ENCODE results near the gene MALAT1. TPM values are rescaled to one million over a fixed set of nuclear protein-coding genes. Genes with fewer than 3 reads are reported as not detected.
A peak's percentile ranks its signal among the peaks of the same experiment; 100 is the strongest.

MALAT1 gene
- total and polyA plus RNA-seq, 2 donors, result 682 to 3,158 TPM

DNA sequence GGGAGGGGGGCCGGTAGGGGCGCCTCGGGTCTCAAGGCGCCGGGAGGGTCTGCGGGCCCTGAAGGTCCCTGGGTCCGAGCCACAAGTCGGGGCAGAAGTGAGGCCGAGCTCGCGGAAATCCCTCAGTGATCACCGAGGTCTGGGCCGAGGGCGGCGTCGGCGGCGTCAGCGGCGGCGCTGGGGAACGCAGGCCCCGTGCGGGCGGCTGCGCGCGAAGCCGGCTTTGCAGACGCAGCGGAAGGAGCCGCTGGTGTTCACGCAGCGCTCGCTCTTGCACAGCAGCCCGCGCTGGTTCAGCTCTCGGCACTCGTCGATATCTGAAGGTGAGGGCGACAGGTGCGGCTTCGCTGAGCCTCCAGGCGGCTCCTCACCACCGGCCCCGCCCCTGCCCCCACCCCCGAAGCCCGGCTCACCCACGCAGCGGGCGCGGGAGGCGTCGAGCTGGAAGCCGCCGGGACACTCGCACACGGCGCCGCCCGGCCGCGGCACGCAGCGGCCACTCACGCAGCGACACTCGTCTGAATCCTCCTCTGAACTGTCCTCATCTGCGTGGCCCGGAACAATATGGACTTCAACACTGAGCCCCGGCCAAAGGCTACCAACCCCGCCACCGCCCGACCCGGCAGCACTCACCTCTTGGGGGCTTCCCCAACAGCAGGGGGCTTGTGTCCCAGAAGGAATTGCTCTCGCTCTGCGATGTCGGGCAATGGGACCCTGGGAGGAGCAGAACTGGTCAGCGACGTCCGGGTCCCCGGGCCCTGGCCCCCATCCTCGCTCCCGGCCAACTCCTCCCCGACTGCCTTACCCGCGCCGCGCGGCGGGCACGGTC lies 40.3 kb downstream of the MALAT1 start:
- Histone ChIP-seq H3K4me1 (ENCODE audit: control insufficient read depth in 2 of 2, insufficient read depth in 2 of 2, low read length in 2 of 2) (peaks cover 9 to 27% of the 10 kb centered on the region in 2 donors), H3K27me3 (ENCODE audit: control insufficient read depth in 2 of 2, insufficient read depth in 1 of 2, low read length in 1 of 2) (peaks cover 0 to 3% of the 10 kb centered on the region in 2 donors), H3K27ac (ENCODE audit: low read depth in 1 of 2, low read length in 1 of 2) (peak overlapping the region in 1 of 2 donors; percentile 77), H3K4me3 (ENCODE audit: low read length in 2 of 2) (no peak overlapping the region), H3K36me3 (ENCODE audit: control insufficient read depth in 2 of 2, insufficient read depth in 2 of 2, low read length in 1 of 2) (peaks cover 36 to 48% of the 10 kb centered on the region in 2 donors), H3K9me3 (ENCODE audit: control insufficient read depth in 2 of 2, insufficient read depth in 1 of 2, low read length in 1 of 2) (no peaks in the 10 kb centered on the region)
- WGBS, result 96% methylated on average over 92 of the region's 92 CpGs
- no peak for DNase-seq (ENCODE audit: low read depth in 6 of 9, low spot score in 9 of 9)

DNA sequence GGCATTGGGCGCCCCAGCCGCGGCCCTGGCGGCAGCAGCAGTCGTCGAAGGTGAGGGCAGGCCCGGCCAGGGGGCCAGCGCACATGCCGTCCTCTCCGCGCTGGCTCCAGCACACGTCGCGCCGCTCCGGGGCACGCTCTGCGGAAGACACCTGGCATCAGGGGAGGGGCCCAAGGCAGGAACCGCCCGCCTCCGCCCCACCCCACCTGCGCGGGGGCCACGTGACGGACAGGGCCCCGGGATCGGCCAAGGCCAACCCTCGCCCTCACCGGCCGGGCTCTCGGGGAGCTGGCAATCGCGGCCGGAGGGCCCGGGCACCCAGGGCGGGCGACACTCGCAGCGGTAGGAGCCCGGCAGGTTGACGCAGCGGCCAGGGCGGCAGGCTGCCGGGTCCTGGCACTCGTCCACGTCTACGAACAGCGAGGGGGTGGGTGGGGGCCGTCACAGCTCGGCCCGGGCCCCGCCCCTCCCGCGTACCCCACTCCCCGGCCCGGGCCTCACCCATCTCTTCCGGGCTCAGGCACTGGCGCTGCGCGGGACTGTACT lies 41.0 kb downstream of the MALAT1 start:
- no peak for DNase-seq (ENCODE audit: low read depth in 6 of 9, low spot score in 9 of 9)
- peak overlapping the region; percentile 77 to 90 for H3K27ac ChIP-seq (ENCODE audit: low read depth in 1 of 2, low read length in 1 of 2)
- H3K4me1 ChIP-seq (ENCODE audit: control insufficient read depth in 2 of 2, insufficient read depth in 2 of 2, low read length in 2 of 2), result peaks cover 9 to 27% of the 10 kb centered on the region in 2 donors
- whole genome bisulfite sequencing, result 29% methylated on average over 60 of the region's 60 CpGs
- peaks cover 0 to 3% of the 10 kb centered on the region in 2 donors for H3K27me3 ChIP-seq (ENCODE audit: control insufficient read depth in 2 of 2, insufficient read depth in 1 of 2, low read length in 1 of 2)
- H3K36me3 ChIP-seq (ENCODE audit: control insufficient read depth in 2 of 2, insufficient read depth in 2 of 2, low read length in 1 of 2), result peaks cover 36 to 48% of the 10 kb centered on the region in 2 donors
- peak overlapping the region; percentile 59 to 64 for H3K4me3 ChIP-seq (ENCODE audit: low read length in 2 of 2)
- H3K9me3 ChIP-seq (ENCODE audit: control insufficient read depth in 2 of 2, insufficient read depth in 1 of 2, low read length in 1 of 2), result no peaks in the 10 kb centered on the region

GRCh38 chr11:65540290-65541092 lies 41.6 kb downstream of the MALAT1 start:
- H3K9me3 ChIP-seq (ENCODE audit: control insufficient read depth in 2 of 2, insufficient read depth in 1 of 2, low read length in 1 of 2), result no peaks in the 10 kb centered on the region
- H3K36me3 ChIP-seq (ENCODE audit: control insufficient read depth in 2 of 2, insufficient read depth in 2 of 2, low read length in 1 of 2), result peaks cover 31 to 42% of the 10 kb centered on the region in 2 donors
- DNase-seq (ENCODE audit: low read depth in 6 of 9, low spot score in 9 of 9), result peak in 7 of 9 donors; percentile 73 to 92 (median 79)
- H3K4me3 ChIP-seq (ENCODE audit: low read length in 2 of 2), result peak overlapping the region; percentile 59 to 64
- H3K27ac ChIP-seq (ENCODE audit: low read depth in 1 of 2, low read length in 1 of 2), result peak overlapping the region; percentile 77 to 90
- peaks cover 14 to 32% of the 10 kb centered on the region in 2 donors for H3K4me1 ChIP-seq (ENCODE audit: control insufficient read depth in 2 of 2, insufficient read depth in 2 of 2, low read length in 2 of 2)
- under 1% methylated on average over 78 of the region's 78 CpGs for WGBS
- peaks cover 0 to 3% of the 10 kb centered on the region in 2 donors for H3K27me3 ChIP-seq (ENCODE audit: control insufficient read depth in 2 of 2, insufficient read depth in 1 of 2, low read length in 1 of 2)

- Histone ChIP-seq H3K27ac (ENCODE audit: low read depth in 1 of 2, low read length in 1 of 2) (peak overlapping the region; percentile 77 to 83), H3K4me1 (ENCODE audit: control insufficient read depth in 2 of 2, insufficient read depth in 2 of 2, low read length in 2 of 2) (peaks cover 18 to 41% of the 10 kb centered on the region in 2 donors), H3K4me3 (ENCODE audit: low read length in 2 of 2) (peak overlapping the region; percentile 59 to 64), H3K9me3 (ENCODE audit: control insufficient read depth in 2 of 2, insufficient read depth in 1 of 2, low read length in 1 of 2) (no peaks in the 10 kb centered on the region), H3K36me3 (ENCODE audit: control insufficient read depth in 2 of 2, insufficient read depth in 2 of 2, low read length in 1 of 2) (peaks cover 24 to 35% of the 10 kb centered on the region in 2 donors), H3K27me3 (ENCODE audit: control insufficient read depth in 2 of 2, insufficient read depth in 1 of 2, low read length in 1 of 2) (peaks cover 0 to 3% of the 10 kb centered on the region in 2 donors)
- no peak for DNase-seq (ENCODE audit: low read depth in 6 of 9, low spot score in 9 of 9)
- WGBS, result 50% methylated on average over 18 of the region's 18 CpGs
Measured at GRCh38 chr11:65541093-65541982, 42.5 kb downstream of the MALAT1 start.

DNA sequence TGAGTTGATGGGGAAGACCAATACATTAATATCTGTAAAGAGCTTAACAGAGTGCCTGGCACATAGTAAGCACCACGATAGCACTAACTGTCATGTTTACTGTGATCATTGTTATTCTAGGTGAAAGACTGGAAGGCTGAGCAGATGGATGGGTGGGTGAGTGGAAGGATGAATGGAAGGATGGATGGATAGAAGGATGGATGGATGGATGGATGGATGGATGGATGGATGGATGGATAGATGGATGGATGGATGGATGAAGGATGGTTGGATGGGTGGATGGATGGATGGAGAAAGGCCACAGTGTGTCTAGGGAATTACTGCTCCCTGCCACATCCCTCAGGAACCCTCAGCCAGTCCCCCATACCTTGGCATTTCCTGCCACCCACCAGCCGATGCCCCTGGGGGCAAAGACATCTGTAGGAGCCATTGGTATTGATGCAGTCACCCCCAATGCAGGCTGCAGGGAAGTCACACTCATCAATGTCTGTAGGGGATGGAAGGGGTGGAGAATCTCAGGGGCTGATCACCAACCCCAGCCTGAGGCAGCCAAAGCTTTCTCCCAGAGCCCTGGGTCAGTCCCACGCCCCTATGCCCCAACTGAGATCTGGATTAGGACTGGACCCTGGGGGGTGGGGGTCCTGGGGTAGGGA lies 44.0 kb downstream of the MALAT1 start:
- no peak overlapping the region for H3K27ac ChIP-seq (ENCODE audit: low read depth in 1 of 2, low read length in 1 of 2)
- H3K4me3 ChIP-seq (ENCODE audit: low read length in 2 of 2), result no peak overlapping the region
- H3K4me1 ChIP-seq (ENCODE audit: control insufficient read depth in 2 of 2, insufficient read depth in 2 of 2, low read length in 2 of 2), result peaks cover 28 to 55% of the 10 kb centered on the region in 2 donors
- peaks cover 11 to 20% of the 10 kb centered on the region in 2 donors for H3K36me3 ChIP-seq (ENCODE audit: control insufficient read depth in 2 of 2, insufficient read depth in 2 of 2, low read length in 1 of 2)
- H3K27me3 ChIP-seq (ENCODE audit: control insufficient read depth in 2 of 2, insufficient read depth in 1 of 2, low read length in 1 of 2), result peaks cover 0 to 3% of the 10 kb centered on the region in 2 donors
- WGBS, result 98% methylated on average over 3 of the region's 3 CpGs
- no peak for DNase-seq (ENCODE audit: low read depth in 6 of 9, low spot score in 9 of 9)
- no peaks in the 10 kb centered on the region for H3K9me3 ChIP-seq (ENCODE audit: control insufficient read depth in 2 of 2, insufficient read depth in 1 of 2, low read length in 1 of 2)

DNA sequence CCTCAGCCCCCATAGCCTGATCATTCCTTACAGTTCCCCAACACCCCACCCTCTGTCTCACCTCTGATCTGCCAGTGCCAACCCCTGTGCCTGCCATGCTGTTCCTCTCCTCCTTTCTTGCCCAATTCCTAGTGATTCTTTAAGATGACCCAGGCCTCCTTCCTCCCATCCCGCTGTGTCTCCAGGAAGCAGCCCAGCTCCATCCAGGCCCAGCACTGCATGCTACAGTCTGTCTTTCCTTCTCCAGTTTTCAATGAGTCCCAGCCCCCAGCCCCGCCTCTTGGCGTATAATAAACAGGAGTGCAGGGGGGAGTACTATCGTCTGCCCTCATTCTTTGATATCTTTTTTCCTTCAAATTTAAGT lies 47.0 kb downstream of the MALAT1 start:
- H3K4me3 ChIP-seq (ENCODE audit: low read length in 2 of 2), result peak overlapping the region; percentile 44 to 49
- WGBS, result 30% methylated on average over 4 of the region's 4 CpGs

DNA sequence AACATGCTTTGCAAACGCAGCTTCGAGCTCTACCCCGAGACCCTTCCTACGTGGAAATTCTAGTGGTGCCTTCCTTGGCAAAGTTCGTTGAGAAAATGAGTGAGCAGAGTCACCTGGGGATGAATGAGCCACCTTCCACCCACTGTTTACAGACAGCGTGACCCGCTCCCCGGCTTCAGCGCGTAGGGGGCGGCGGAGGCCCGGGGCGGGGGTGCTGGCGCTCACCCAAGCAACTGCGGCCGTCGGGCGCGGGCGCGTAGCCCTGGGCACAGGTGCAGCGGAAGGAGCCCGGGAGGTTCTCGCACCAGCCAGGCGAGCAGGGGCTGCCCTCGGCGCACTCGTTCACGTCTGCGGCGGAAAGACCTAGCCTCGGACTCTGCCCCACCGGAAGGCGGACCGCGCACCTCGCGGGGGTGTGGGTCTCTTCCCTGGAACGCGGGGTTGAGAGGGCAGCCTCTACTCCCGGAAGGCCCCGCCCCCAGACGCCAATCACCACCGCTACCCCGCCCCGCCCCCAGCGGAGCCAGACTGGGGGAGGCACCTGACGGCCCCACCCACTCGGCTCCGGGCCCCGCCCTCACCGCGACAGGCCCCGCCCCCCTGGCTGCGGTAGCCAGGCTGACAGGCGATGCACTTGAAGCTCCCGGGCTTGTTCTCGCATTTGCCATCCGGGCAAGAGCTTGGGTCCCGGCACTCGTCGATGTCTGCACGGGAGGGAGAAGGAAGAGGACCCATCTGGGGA lies 47.5 kb downstream of the MALAT1 start:
- WGBS, result 6% methylated on average over 64 of the region's 64 CpGs
- Histone ChIP-seq H3K27me3 (ENCODE audit: control insufficient read depth in 2 of 2, insufficient read depth in 1 of 2, low read length in 1 of 2) (no peaks in the 10 kb centered on the region), H3K4me1 (ENCODE audit: control insufficient read depth in 2 of 2, insufficient read depth in 2 of 2, low read length in 2 of 2) (peaks cover 38 to 57% of the 10 kb centered on the region in 2 donors), H3K4me3 (ENCODE audit: low read length in 2 of 2) (peak overlapping the region; percentile 44 to 49), H3K36me3 (ENCODE audit: control insufficient read depth in 2 of 2, insufficient read depth in 2 of 2, low read length in 1 of 2) (peaks cover 2 to 6% of the 10 kb centered on the region in 2 donors), H3K9me3 (ENCODE audit: control insufficient read depth in 2 of 2, insufficient read depth in 1 of 2, low read length in 1 of 2) (peaks cover 0 to 10% of the 10 kb centered on the region in 2 donors), H3K27ac (ENCODE audit: low read depth in 1 of 2, low read length in 1 of 2) (peak overlapping the region; percentile 87 to 97)
- DNase-seq (ENCODE audit: low read depth in 6 of 9, low spot score in 9 of 9), result peak in 7 of 9 donors; percentile 78 to 95 (median 90)

More for the DNA sequence above, 47.0 kb downstream of the MALAT1 start:
- no peak for DNase-seq (ENCODE audit: low read depth in 6 of 9, low spot score in 9 of 9)
- H3K27me3 ChIP-seq (ENCODE audit: control insufficient read depth in 2 of 2, insufficient read depth in 1 of 2, low read length in 1 of 2), result no peaks in the 10 kb centered on the region
- H3K27ac ChIP-seq (ENCODE audit: low read depth in 1 of 2, low read length in 1 of 2), result peak overlapping the region; percentile 54 to 97
- H3K9me3 ChIP-seq (ENCODE audit: control insufficient read depth in 2 of 2, insufficient read depth in 1 of 2, low read length in 1 of 2), result peaks cover 0 to 5% of the 10 kb centered on the region in 2 donors
- H3K4me1 ChIP-seq (ENCODE audit: control insufficient read depth in 2 of 2, insufficient read depth in 2 of 2, low read length in 2 of 2), result peaks cover 40 to 57% of the 10 kb centered on the region in 2 donors
- peaks cover 2 to 6% of the 10 kb centered on the region in 2 donors for H3K36me3 ChIP-seq (ENCODE audit: control insufficient read depth in 2 of 2, insufficient read depth in 2 of 2, low read length in 1 of 2)
